Measurements from ENCODE around the gene TMEM171. TPM values are rescaled to one million over a fixed set of nuclear protein-coding genes. Genes with fewer than 3 reads are reported as not detected.
A peak's percentile ranks its signal among the peaks of the same experiment; 100 is the strongest.

The TMEM171 gene
- total RNA-seq, 1 donor from 2014 or later = 31.8 TPM

- Mint-ChIP-seq H3K9me3 (ENCODE audit: unreplicated experiment) (no peaks in the 10 kb centered on the region), H3K27me3 (ENCODE audit: unreplicated experiment) (no peaks in the 10 kb centered on the region), H3K27ac (ENCODE audit: unreplicated experiment) (peak overlapping the region; percentile 80)
Observed at GRCh38 chr5:73136055-73136562, 15.7 kb downstream of the TMEM171 start.

GRCh38 chr5:73137563-73138530, 17.5 kb downstream of the TMEM171 start:
- no peak for DNase-seq (ENCODE audit: extremely low spot score, unreplicated experiment)
- H3K9me3 Mint-ChIP-seq (ENCODE audit: unreplicated experiment) = no peaks in the 10 kb centered on the region
- peaks cover 44% of the 10 kb centered on the region for H3K4me1 Mint-ChIP-seq (ENCODE audit: unreplicated experiment)
- no peak for TF ChIP-seq CTCF (IDR thresholded peaks at IDR 0.05)
- H3K27me3 Mint-ChIP-seq (ENCODE audit: unreplicated experiment) = no peaks in the 10 kb centered on the region
- H3K36me3 Mint-ChIP-seq (ENCODE audit: unreplicated experiment) = no peaks in the 10 kb centered on the region
- H3K4me3 Mint-ChIP-seq (ENCODE audit: unreplicated experiment) = no peak overlapping the region
- no peak overlapping the region for H3K27ac Mint-ChIP-seq (ENCODE audit: unreplicated experiment)

More at GRCh38 chr5:73136055-73136562, 15.7 kb downstream of the TMEM171 start:
- TF ChIP-seq CTCF (IDR thresholded peaks at IDR 0.05) = no peak
- Mint-ChIP-seq H3K4me1 (ENCODE audit: unreplicated experiment) (peaks cover 44% of the 10 kb centered on the region), H3K4me3 (ENCODE audit: unreplicated experiment) (no peak overlapping the region), H3K36me3 (ENCODE audit: unreplicated experiment) (peaks cover 5% of the 10 kb centered on the region)
- no peak for DNase-seq (ENCODE audit: extremely low spot score, unreplicated experiment)

- Mint-ChIP-seq H3K36me3 (ENCODE audit: unreplicated experiment) (no peaks in the 10 kb centered on the region), H3K9me3 (ENCODE audit: unreplicated experiment) (no peaks in the 10 kb centered on the region), H3K4me1 (ENCODE audit: unreplicated experiment) (peaks cover 40% of the 10 kb centered on the region), H3K27me3 (ENCODE audit: unreplicated experiment) (no peaks in the 10 kb centered on the region), H3K27ac (ENCODE audit: unreplicated experiment) (peak overlapping the region; percentile 23), H3K4me3 (ENCODE audit: unreplicated experiment) (no peak overlapping the region)
- TF ChIP-seq CTCF (IDR thresholded peaks at IDR 0.05) = no peak
- DNase-seq (ENCODE audit: extremely low spot score, unreplicated experiment) = no peak
Observed at GRCh38 chr5:73139485-73139884, 19.1 kb downstream of the TMEM171 start.

- Mint-ChIP-seq H3K4me3 (ENCODE audit: unreplicated experiment) (no peak overlapping the region), H3K9me3 (ENCODE audit: unreplicated experiment) (no peaks in the 10 kb centered on the region), H3K27me3 (ENCODE audit: unreplicated experiment) (no peaks in the 10 kb centered on the region), H3K36me3 (ENCODE audit: unreplicated experiment) (no peaks in the 10 kb centered on the region), H3K4me1 (ENCODE audit: unreplicated experiment) (peaks cover 28% of the 10 kb centered on the region), H3K27ac (ENCODE audit: unreplicated experiment) (no peak overlapping the region)
- DNase-seq (ENCODE audit: extremely low spot score, unreplicated experiment) = no peak
- no peak for TF ChIP-seq CTCF (IDR thresholded peaks at IDR 0.05)
Observed at GRCh38 chr5:73140801-73141200, 20.4 kb downstream of the TMEM171 start.

GRCh38 chr5:73142035-73142434, 21.7 kb downstream of the TMEM171 start:
- no peak overlapping the region for H3K4me3 Mint-ChIP-seq (ENCODE audit: unreplicated experiment)
- H3K9me3 Mint-ChIP-seq (ENCODE audit: unreplicated experiment) = no peaks in the 10 kb centered on the region
- no peak overlapping the region for H3K27ac Mint-ChIP-seq (ENCODE audit: unreplicated experiment)
- DNase-seq (ENCODE audit: extremely low spot score, unreplicated experiment) = no peak
- no peak for TF ChIP-seq CTCF (IDR thresholded peaks at IDR 0.05)
- no peaks in the 10 kb centered on the region for H3K36me3 Mint-ChIP-seq (ENCODE audit: unreplicated experiment)
- H3K4me1 Mint-ChIP-seq (ENCODE audit: unreplicated experiment) = peaks cover 16% of the 10 kb centered on the region
- no peaks in the 10 kb centered on the region for H3K27me3 Mint-ChIP-seq (ENCODE audit: unreplicated experiment)

Measured in osteocyte (in vitro differentiated cells).